ENCODE data around the gene GFPT1.

DNA sequence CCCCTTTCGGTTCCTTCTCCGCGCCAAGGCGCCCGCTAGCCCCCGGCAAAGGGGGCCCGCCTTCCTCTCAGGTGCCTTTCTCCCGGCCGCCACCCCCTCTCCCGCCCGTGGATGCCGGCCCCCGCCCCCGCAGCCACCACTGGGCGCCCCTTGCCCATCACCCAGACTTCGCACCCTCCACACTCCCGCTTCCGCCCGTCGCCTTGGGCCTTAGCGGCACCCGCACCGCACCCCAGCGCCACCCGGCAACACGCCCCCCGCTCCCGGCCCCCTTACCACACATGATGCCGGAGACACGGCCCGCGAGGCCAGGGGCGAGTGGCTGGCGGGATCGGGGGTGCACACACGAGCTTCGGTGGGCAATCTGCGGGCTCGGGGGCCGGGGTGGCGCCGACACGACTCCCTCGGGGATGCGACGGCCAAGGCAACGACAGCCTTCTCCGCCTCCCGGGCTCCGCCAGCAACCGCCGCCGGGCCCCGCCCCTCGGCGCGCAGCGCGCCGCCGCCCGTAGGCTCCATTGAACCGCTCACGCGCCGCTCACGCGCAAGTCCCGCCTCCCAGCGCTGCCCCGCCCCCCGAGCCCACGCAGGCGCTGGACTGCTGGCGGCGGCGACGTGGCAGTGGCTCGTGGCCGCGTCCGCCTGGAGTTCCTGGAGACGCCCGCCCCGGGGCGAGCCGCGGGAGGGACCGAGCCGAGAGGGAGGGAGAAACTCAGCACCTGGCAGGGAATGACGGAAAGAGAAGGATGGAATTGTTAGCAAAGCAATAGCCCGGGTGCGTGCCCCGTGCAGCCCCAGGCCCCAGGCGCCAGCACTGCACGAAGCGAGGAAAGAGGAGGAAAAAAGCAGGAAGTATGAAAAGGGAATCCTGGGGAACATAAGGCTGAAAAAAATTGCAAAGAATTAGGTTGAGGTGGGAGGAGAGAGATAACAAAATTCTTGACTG, at the start of gene GFPT1:
- TF ChIP-seq EZH2 (IDR thresholded peaks at IDR 0.05), result no peak
- TF ChIP-seq POLR2AphosphoS5 (IDR thresholded peaks at IDR 0.05; ENCODE audit: borderline replicate concordance, low read depth, low read length), result peak; percentile 85
- TF ChIP-seq FOXP2 (optimal IDR thresholded peaks at IDR 0.05; ENCODE audit: control extremely low read depth, extremely low read length, insufficient read depth), result no peak
